C4-2B (cell line): ENCODE data around the gene CYP27A1.

Source experiments
- H3K27ac ChIP-seq: fragments of 450-650 bp; 2 replicates; pipeline ENCODE4 v1.5.1; 2017
- ZFX ChIP-seq: fragments of 450-650 bp; IDR thresholded peaks from 2 replicates; pipeline ENCODE4 v1.6.1; 2017
- TF ChIP-seq, protein P1 (sequence below): fragments of 450-650 bp; conservative IDR thresholded peaks from 2 replicates; pipeline ENCODE4 v1.5.1; 2017; ENCODE audit warnings: mild to moderate bottlenecking

CYP27A1 gene

DNA sequence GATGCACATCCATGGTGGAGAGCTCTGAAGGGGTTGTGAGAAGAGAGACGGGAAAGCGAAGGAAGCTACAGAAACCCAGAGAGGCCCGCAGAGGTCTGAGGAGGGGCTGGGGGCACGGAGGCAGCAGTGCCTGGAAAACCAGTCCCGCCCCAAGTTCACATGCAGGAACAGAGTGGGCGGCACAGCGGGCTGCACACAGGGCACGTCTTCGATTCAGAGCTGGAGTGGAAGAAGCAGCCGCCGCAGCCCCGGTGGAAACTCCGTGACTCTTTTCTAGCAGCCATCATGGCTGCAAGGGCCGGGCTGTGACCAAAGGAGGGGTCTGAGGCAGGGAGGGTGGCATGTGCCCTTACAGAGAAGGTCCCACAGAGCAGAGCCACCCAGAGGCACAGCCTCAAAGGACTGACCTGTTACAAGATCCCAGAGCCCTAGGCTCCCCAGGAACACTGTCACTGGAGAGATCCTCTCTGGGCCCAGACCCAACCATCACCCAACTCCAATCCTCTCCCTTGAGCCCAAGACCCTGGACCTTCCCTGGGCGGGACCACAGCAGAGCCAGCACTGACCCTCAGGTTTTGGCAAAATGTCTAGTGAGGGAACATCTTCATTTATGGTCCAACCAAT lies 38.9 kb downstream of the CYP27A1 start:
- no peak overlapping the region for H3K27ac ChIP-seq
- no peak for TF ChIP-seq ZFX
- TF ChIP-seq, protein P1, sequence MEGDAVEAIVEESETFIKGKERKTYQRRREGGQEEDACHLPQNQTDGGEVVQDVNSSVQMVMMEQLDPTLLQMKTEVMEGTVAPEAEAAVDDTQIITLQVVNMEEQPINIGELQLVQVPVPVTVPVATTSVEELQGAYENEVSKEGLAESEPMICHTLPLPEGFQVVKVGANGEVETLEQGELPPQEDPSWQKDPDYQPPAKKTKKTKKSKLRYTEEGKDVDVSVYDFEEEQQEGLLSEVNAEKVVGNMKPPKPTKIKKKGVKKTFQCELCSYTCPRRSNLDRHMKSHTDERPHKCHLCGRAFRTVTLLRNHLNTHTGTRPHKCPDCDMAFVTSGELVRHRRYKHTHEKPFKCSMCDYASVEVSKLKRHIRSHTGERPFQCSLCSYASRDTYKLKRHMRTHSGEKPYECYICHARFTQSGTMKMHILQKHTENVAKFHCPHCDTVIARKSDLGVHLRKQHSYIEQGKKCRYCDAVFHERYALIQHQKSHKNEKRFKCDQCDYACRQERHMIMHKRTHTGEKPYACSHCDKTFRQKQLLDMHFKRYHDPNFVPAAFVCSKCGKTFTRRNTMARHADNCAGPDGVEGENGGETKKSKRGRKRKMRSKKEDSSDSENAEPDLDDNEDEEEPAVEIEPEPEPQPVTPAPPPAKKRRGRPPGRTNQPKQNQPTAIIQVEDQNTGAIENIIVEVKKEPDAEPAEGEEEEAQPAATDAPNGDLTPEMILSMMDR: no peak

DNA sequence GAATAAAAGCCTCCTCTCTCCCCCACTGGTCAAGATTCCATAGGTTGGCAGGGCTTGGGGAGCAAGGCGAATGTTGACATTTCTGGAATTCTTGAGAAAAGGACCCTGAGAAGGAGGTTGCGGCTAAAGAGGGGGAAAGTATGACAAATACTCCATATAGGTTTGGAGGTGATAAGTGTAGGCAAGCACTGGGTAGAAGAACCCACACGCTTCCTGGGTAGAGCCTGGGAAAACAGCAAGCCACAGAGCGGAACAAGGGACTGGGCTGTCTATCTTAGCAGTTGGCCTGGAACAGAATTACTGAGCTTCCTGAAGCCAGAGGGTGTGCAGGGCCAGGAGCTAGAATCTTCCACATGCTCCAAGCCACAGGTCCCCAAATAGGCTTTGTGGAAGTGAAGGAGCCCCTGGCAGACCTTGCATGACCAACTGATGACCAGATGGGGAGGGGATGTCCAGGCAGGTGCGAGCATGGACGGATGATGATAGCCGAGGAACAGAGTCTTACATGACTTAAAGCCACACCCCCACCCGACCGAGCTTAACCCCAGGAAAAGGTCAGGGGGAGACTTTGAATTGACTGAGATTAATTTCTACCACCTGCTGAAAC lies 39.8 kb downstream of the CYP27A1 start:
- no peak overlapping the region for H3K27ac ChIP-seq
- TF ChIP-seq, protein P1: no peak
- no peak for TF ChIP-seq ZFX

DNA sequence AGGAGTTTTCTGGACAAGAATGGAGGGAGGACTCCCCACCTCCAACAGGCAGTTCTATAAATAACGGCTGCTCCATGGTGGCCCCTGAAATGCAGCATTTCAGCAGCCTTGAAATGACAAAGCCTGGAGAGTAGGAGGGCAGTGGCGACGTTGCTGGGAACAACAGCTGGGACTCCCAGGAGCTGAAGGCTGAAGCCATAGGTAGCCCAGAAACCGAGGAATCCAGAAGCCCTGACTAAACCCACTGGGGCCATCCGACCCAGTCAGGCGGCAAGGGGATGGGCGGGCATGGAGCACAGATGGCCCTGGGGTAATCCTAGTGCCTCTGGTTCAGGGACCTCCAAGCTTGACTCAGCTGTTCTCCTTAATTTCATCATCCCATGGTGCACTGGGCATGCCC lies 40.7 kb downstream of the CYP27A1 start:
- no peak overlapping the region for H3K27ac ChIP-seq
- no peak for TF ChIP-seq ZFX
- TF ChIP-seq, protein P1: no peak

DNA sequence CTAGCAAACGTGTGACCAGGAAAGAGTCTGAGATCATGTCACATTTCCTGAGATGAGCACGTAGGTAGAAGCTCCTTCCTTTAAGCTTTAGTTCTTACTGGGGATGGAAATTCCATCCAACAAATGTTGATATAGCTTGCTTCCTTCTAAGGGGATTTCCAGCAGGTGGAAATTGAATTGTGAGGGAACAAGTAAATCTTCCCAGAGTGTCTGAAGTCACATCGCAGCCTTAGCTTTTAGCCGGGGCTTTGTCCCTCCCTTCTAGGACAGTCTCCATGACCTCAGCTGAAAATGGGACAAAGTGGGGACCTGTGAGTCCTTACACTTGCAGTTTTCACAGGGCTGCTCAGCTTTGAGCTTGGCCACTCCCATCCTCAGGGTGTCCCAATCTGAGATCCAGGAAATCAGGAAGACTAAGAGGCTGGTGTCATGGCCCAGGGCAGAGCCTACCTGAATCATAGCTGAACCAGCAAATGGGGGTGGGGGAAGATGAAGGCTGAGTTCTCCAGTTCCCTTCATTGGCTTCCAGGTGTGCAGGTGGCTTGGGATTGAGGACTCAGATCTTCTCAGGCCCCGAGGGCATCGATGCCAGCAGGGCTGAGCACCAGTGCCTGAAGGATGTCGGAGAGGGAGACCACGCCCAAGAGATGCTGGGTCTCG lies 41.4 kb downstream of the CYP27A1 start:
- TF ChIP-seq ZFX: no peak
- TF ChIP-seq, protein P1: no peak
- no peak overlapping the region for H3K27ac ChIP-seq

DNA sequence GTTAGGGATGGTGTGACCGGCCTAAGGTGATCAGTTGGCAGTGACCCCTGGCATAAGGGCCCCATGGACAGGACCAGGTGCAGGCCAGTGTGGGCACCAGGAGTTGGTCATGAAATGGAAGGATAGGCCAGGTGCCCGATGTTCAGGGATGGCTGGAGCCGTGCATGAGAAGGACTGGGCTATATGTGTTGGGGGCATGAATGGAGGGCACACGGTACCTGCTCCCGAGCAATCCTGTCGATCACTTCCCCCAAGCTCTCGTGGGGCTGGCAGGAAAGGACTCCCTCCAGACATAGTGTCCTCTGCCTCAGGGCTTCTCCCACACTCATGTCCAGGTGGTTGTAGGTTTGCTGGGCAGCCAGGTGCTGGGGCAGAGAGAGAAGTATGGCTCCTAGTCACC lies 42.1 kb downstream of the CYP27A1 start:
- TF ChIP-seq ZFX: no peak
- TF ChIP-seq, protein P1: no peak
- no peak overlapping the region for H3K27ac ChIP-seq

DNA sequence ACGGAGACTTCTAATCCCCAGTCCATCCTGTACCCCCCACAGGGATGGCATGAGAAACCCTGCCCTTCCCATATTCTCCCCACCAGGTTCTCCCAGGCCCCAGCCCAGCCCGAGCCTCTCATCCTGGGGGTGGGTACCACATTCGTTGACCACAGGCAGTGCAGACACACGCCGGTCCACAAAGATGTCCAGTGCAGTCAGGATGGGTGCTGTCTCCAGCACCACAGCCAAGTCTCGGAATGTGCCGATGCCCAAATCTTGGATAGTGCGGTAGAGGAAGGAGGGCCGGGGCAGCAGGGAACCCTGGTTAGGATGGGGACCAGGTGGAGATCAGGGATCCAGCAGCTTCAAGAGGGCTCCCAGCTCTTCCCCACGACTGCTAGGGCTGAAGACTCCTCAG lies 44.8 kb downstream of the CYP27A1 start:
- TF ChIP-seq, protein P1: no peak
- no peak for TF ChIP-seq ZFX
- no peak overlapping the region for H3K27ac ChIP-seq
